ENCODE measurements around the gene PCGF5.

Gene PCGF5

GRCh38 chr10:91271886-91272285 lies 51.4 kb downstream of the PCGF5 start:
- no peak overlapping the region for H3K4me3 ChIP-seq (ENCODE audit: insufficient read depth, low read depth, low read length, poor library complexity, severe bottlenecking)
- no peaks in the 10 kb centered on the region for H3K9me3 ChIP-seq (ENCODE audit: control insufficient read depth, low read length)
- no peak overlapping the region for H3K27ac ChIP-seq (ENCODE audit: insufficient read depth, low read length, poor library complexity, severe bottlenecking)
- DNase-seq, result no peak
- H3K27me3 ChIP-seq (replicated peaks; ENCODE audit: control insufficient read depth, insufficient read depth, low read length, poor library complexity, severe bottlenecking), result no peaks in the 10 kb centered on the region
- H3K36me3 ChIP-seq (ENCODE audit: control insufficient read depth, insufficient read depth, low read length), result peaks cover 15% of the 10 kb centered on the region
- no peaks in the 10 kb centered on the region for H3K4me1 ChIP-seq (ENCODE audit: control insufficient read depth, insufficient read depth, low read length, poor library complexity, severe bottlenecking)

DNA sequence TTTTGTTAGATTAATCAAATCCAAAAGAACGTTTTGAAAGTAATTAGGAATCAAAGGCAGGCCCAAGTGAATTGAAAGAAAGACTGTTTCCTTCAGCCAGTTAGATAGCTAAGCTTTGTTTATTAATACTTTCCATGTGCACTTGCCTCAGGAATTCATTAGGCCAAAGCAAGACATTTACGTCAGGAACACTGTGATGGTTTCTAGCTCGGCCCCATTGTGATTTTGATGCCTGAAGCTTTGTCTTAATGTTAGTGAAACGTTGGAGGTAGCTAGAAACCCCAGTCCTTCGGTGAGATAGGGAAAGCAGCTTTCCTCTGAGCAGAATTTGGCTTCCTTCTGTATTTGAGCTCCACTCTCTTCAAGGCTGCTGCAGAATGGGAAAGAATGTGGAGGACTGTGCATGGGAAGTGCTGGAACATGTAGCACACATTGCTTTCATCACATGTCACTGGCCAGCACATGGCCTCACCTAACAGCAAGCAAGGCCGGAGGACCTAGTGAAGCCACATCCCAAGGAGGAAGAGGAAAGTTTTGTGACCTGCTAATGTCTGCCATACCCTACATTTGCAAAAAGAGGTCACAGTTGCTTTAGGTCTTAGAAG lies 64.1 kb downstream of the PCGF5 start:
- no peaks in the 10 kb centered on the region for H3K4me1 ChIP-seq (ENCODE audit: control insufficient read depth, insufficient read depth, low read length, poor library complexity, severe bottlenecking)
- no peaks in the 10 kb centered on the region for H3K36me3 ChIP-seq (ENCODE audit: control insufficient read depth, insufficient read depth, low read length)
- H3K4me3 ChIP-seq (ENCODE audit: insufficient read depth, low read depth, low read length, poor library complexity, severe bottlenecking), result no peak overlapping the region
- H3K27me3 ChIP-seq (replicated peaks; ENCODE audit: control insufficient read depth, insufficient read depth, low read length, poor library complexity, severe bottlenecking), result no peaks in the 10 kb centered on the region
- no peak for DNase-seq
- no peaks in the 10 kb centered on the region for H3K9me3 ChIP-seq (ENCODE audit: control insufficient read depth, low read length)
- no peak overlapping the region for H3K27ac ChIP-seq (ENCODE audit: insufficient read depth, low read length, poor library complexity, severe bottlenecking)

GRCh38 chr10:91286572-91286971 lies 66.1 kb downstream of the PCGF5 start:
- DNase-seq, result no peak
- Histone ChIP-seq H3K27ac (ENCODE audit: insufficient read depth, low read length, poor library complexity, severe bottlenecking) (no peak overlapping the region), H3K4me1 (ENCODE audit: control insufficient read depth, insufficient read depth, low read length, poor library complexity, severe bottlenecking) (no peaks in the 10 kb centered on the region), H3K36me3 (ENCODE audit: control insufficient read depth, insufficient read depth, low read length) (no peaks in the 10 kb centered on the region), H3K9me3 (ENCODE audit: control insufficient read depth, low read length) (no peaks in the 10 kb centered on the region), H3K27me3 (replicated peaks; ENCODE audit: control insufficient read depth, insufficient read depth, low read length, poor library complexity, severe bottlenecking) (no peaks in the 10 kb centered on the region), H3K4me3 (ENCODE audit: insufficient read depth, low read depth, low read length, poor library complexity, severe bottlenecking) (no peak overlapping the region)

DNA sequence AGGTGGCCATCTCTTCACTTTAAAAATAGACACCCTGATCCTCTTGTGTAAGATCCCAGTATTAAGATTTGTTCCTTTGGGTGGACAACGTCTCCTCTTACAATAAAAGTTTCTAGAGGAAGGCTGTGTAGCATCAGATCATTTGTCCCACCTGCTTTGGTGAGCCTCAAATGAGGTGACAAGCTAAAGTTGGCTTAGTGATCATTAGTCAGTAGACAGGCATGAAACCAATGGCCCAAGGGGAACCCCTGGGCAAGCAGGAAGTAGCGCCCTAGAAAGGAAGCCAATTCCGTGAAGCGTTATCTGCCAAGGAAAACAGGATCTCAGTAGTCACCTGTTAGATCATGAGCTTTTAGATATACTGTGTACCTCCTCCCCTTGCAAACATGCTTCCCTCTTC lies 66.8 kb downstream of the PCGF5 start:
- Histone ChIP-seq H3K27me3 (replicated peaks; ENCODE audit: control insufficient read depth, insufficient read depth, low read length, poor library complexity, severe bottlenecking) (no peaks in the 10 kb centered on the region), H3K9me3 (ENCODE audit: control insufficient read depth, low read length) (no peaks in the 10 kb centered on the region), H3K4me3 (ENCODE audit: insufficient read depth, low read depth, low read length, poor library complexity, severe bottlenecking) (no peak overlapping the region), H3K27ac (ENCODE audit: insufficient read depth, low read length, poor library complexity, severe bottlenecking) (no peak overlapping the region), H3K4me1 (ENCODE audit: control insufficient read depth, insufficient read depth, low read length, poor library complexity, severe bottlenecking) (no peaks in the 10 kb centered on the region), H3K36me3 (ENCODE audit: control insufficient read depth, insufficient read depth, low read length) (no peaks in the 10 kb centered on the region)
- DNase-seq, result no peak

DNA sequence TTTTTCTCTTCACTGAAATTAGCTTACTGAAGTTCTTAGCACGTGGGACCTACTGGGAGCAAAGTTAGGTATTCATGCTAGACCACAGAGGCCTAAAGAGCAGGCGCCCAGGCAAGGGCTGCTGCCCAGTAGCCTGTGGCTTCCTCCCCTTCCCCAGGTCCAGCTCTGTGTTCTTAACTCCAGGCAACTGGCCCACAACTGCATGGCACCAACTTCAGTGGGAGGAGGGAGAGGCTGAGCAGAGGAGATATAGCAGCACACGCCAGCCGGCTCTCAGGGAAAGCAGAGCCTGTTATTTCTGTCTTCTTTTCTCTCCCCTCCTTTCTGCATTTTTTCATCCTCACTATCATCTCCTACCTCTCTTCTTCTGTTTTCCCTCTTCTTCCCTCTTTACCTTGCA lies 67.4 kb downstream of the PCGF5 start:
- H3K4me3 ChIP-seq (ENCODE audit: insufficient read depth, low read depth, low read length, poor library complexity, severe bottlenecking), result no peak overlapping the region
- no peaks in the 10 kb centered on the region for H3K27me3 ChIP-seq (replicated peaks; ENCODE audit: control insufficient read depth, insufficient read depth, low read length, poor library complexity, severe bottlenecking)
- H3K27ac ChIP-seq (ENCODE audit: insufficient read depth, low read length, poor library complexity, severe bottlenecking), result no peak overlapping the region
- DNase-seq, result no peak
- H3K4me1 ChIP-seq (ENCODE audit: control insufficient read depth, insufficient read depth, low read length, poor library complexity, severe bottlenecking), result no peaks in the 10 kb centered on the region
- H3K36me3 ChIP-seq (ENCODE audit: control insufficient read depth, insufficient read depth, low read length), result no peaks in the 10 kb centered on the region
- H3K9me3 ChIP-seq (ENCODE audit: control insufficient read depth, low read length), result no peaks in the 10 kb centered on the region

GRCh38 chr10:91289305-91289704 lies 68.8 kb downstream of the PCGF5 start:
- Histone ChIP-seq H3K36me3 (ENCODE audit: control insufficient read depth, insufficient read depth, low read length) (no peaks in the 10 kb centered on the region), H3K9me3 (ENCODE audit: control insufficient read depth, low read length) (no peaks in the 10 kb centered on the region), H3K27ac (ENCODE audit: insufficient read depth, low read length, poor library complexity, severe bottlenecking) (no peak overlapping the region), H3K4me1 (ENCODE audit: control insufficient read depth, insufficient read depth, low read length, poor library complexity, severe bottlenecking) (no peaks in the 10 kb centered on the region), H3K27me3 (replicated peaks; ENCODE audit: control insufficient read depth, insufficient read depth, low read length, poor library complexity, severe bottlenecking) (no peaks in the 10 kb centered on the region), H3K4me3 (ENCODE audit: insufficient read depth, low read depth, low read length, poor library complexity, severe bottlenecking) (no peak overlapping the region)
- no peak for DNase-seq

- H3K27ac ChIP-seq (ENCODE audit: insufficient read depth, low read length, poor library complexity, severe bottlenecking), result no peak overlapping the region
- no peaks in the 10 kb centered on the region for H3K4me1 ChIP-seq (ENCODE audit: control insufficient read depth, insufficient read depth, low read length, poor library complexity, severe bottlenecking)
- no peaks in the 10 kb centered on the region for H3K9me3 ChIP-seq (ENCODE audit: control insufficient read depth, low read length)
- no peaks in the 10 kb centered on the region for H3K36me3 ChIP-seq (ENCODE audit: control insufficient read depth, insufficient read depth, low read length)
- no peak overlapping the region for H3K4me3 ChIP-seq (ENCODE audit: insufficient read depth, low read depth, low read length, poor library complexity, severe bottlenecking)
- no peak for DNase-seq
- H3K27me3 ChIP-seq (replicated peaks; ENCODE audit: control insufficient read depth, insufficient read depth, low read length, poor library complexity, severe bottlenecking), result no peaks in the 10 kb centered on the region
These were observed 70.1 kb downstream of the PCGF5 start for GRCh38 chr10:91290607-91291006.

DNA sequence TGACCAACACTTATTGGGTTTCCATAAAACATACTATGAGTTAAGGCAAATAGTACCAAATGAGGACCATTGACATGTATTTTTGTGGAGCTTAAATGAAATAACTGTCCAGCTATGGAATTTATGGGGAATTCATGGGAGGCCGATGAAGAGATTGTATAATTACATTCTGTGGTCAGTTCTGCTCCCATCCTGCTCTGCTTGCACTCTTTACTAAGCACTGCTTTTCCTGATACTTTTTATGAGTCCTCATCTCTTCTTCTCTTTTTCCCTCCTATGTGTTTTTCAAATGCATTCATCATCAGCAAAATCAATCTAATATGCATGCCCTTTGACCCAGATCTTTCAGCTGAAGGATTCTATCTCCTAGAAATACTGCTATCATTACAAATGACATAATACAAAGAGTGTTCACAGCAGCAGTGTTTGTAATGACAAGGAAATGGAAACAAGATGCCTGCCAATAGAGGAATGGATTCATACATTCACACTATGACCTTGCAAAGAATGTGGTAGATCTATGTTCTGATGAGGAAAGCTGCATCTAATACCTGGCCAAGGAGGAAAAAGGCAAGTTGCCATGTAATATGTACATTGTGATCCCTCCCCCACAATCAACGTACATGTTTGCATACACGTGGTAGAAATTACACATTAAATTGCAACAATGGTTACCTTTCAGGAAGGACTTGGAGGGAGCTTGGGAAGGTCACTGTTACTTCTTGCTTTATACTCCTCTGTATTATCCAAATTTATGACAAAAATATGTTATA lies 73.9 kb downstream of the PCGF5 start:
- Histone ChIP-seq H3K27ac (ENCODE audit: insufficient read depth, low read length, poor library complexity, severe bottlenecking) (no peak overlapping the region), H3K9me3 (ENCODE audit: control insufficient read depth, low read length) (no peaks in the 10 kb centered on the region), H3K27me3 (replicated peaks; ENCODE audit: control insufficient read depth, insufficient read depth, low read length, poor library complexity, severe bottlenecking) (no peaks in the 10 kb centered on the region), H3K36me3 (ENCODE audit: control insufficient read depth, insufficient read depth, low read length) (no peaks in the 10 kb centered on the region), H3K4me3 (ENCODE audit: insufficient read depth, low read depth, low read length, poor library complexity, severe bottlenecking) (no peak overlapping the region), H3K4me1 (ENCODE audit: control insufficient read depth, insufficient read depth, low read length, poor library complexity, severe bottlenecking) (peaks cover 5% of the 10 kb centered on the region)
- no peak for DNase-seq

DNA sequence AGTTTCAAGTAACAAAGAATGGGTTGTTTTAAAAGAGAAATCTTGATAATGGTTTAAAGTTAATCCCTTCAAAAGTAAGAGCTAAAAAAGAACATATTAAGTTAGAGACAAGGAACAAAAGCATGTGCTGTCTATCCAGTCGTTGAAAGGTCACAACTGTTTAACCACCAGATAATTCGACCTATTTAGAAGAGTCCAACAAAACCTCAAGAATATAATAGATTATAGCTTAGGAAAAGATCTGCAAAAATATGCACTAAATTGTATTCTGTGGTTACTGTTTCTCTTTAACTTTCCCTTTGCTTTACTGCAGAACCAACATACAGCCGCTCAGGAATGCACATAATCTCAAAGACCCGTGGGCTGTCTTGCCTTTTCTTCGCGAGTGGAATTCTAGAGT lies 74.9 kb downstream of the PCGF5 start:
- Histone ChIP-seq H3K27me3 (replicated peaks; ENCODE audit: control insufficient read depth, insufficient read depth, low read length, poor library complexity, severe bottlenecking) (no peaks in the 10 kb centered on the region), H3K9me3 (ENCODE audit: control insufficient read depth, low read length) (no peaks in the 10 kb centered on the region), H3K4me1 (ENCODE audit: control insufficient read depth, insufficient read depth, low read length, poor library complexity, severe bottlenecking) (peaks cover 5% of the 10 kb centered on the region), H3K27ac (ENCODE audit: insufficient read depth, low read length, poor library complexity, severe bottlenecking) (no peak overlapping the region), H3K4me3 (ENCODE audit: insufficient read depth, low read depth, low read length, poor library complexity, severe bottlenecking) (no peak overlapping the region), H3K36me3 (ENCODE audit: control insufficient read depth, insufficient read depth, low read length) (no peaks in the 10 kb centered on the region)
- DNase-seq, result no peak

DNA sequence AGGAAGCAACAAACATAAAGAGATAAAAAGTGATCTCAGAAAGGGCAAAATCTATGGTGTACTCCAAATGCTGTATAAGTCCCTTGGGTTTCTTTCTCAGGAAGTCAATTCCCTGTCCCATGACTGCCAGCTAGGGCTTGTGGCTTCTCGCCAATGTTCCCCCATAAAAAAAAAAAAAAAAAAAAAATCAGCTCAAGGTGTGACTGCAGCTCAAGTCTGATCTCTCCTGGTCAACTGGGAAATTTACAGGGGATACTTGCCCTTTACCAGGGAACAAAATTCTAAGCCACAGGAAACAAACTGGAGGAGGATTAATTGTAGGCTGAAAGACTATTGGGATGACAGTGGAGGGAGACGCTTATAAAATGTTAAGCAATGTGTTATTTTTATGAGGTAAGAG lies 76.0 kb downstream of the PCGF5 start:
- H3K27me3 ChIP-seq (replicated peaks; ENCODE audit: control insufficient read depth, insufficient read depth, low read length, poor library complexity, severe bottlenecking), result no peaks in the 10 kb centered on the region
- no peaks in the 10 kb centered on the region for H3K9me3 ChIP-seq (ENCODE audit: control insufficient read depth, low read length)
- peaks cover 5% of the 10 kb centered on the region for H3K4me1 ChIP-seq (ENCODE audit: control insufficient read depth, insufficient read depth, low read length, poor library complexity, severe bottlenecking)
- no peaks in the 10 kb centered on the region for H3K36me3 ChIP-seq (ENCODE audit: control insufficient read depth, insufficient read depth, low read length)
- no peak overlapping the region for H3K4me3 ChIP-seq (ENCODE audit: insufficient read depth, low read depth, low read length, poor library complexity, severe bottlenecking)
- H3K27ac ChIP-seq (ENCODE audit: insufficient read depth, low read length, poor library complexity, severe bottlenecking), result no peak overlapping the region
- no peak for DNase-seq
